T-helper 17 cell (primary cell): Measurements from ENCODE around the gene FBXO42. TPM values are rescaled to one million over a fixed set of nuclear protein-coding genes. Genes with fewer than 3 reads are reported as not detected.

Source experiments
- ATAC-seq: fragments of 150-1000 bp; cut with Tn5 transposase; 2 replicates; pipeline ENCODE4 v1.10.0; 2021; ENCODE audit warnings: mild to moderate bottlenecking, moderate library complexity
- DNase-seq, 3 donors: peaks; one replicate each; pipeline versions ENCODE4 v3.0.0 to v3.0.0-alpha.2; 2020 to 2021
- H3K9me3 ChIP-seq: one replicate; pipeline ENCODE4 v1.7.0; 2013; ENCODE audit warnings: low read length, mild to moderate bottlenecking; ENCODE audit not compliant: control insufficient read depth, poor library complexity, severe bottlenecking
- H3K27ac Mint-ChIP-seq: one replicate; pipeline ENCODE4 v1.8.0; 2022; ENCODE audit warnings: mild to moderate bottlenecking, moderate library complexity, mixed read lengths
- H3K27me3 Mint-ChIP-seq: one replicate; pipeline ENCODE4 v1.8.0; 2022; ENCODE audit warnings: mixed read lengths
- H3K36me3 Mint-ChIP-seq: one replicate; pipeline ENCODE4 v1.8.0; 2022; ENCODE audit warnings: low read depth, mixed read lengths
- H3K4me1 Mint-ChIP-seq: one replicate; pipeline ENCODE4 v1.8.0; 2022; ENCODE audit warnings: mild to moderate bottlenecking, mixed read lengths
- H3K4me3 Mint-ChIP-seq: one replicate; pipeline ENCODE4 v1.8.0; 2022; ENCODE audit warnings: mild to moderate bottlenecking, moderate library complexity, mixed read lengths
- total RNA-seq, 4 donors: library from RNA in 2 of 4; stranded (reverse) in 2 of 4; gene quantifications; one replicate each; pipeline ENCODE4 v1.2.3 and lab custom pipeline; 2022 to 2026

FBXO42 gene
- total RNA-seq, 2 donors from 2014 or later, result 17.4 to 20.5 TPM

GRCh38 chr1:16385659-16386453 lies 33.6 kb upstream of the FBXO42 start:
- H3K27me3 Mint-ChIP-seq, result no peaks in the 10 kb centered on the region
- no peaks in the 10 kb centered on the region for H3K9me3 ChIP-seq
- ATAC-seq (no peak), DNase-seq (no peak)
- H3K4me3 Mint-ChIP-seq, result peak overlapping the region; percentile 91
- H3K36me3 Mint-ChIP-seq, result peaks cover 5% of the 10 kb centered on the region
- peaks cover 56% of the 10 kb centered on the region for H3K4me1 Mint-ChIP-seq
- peak overlapping the region; percentile 93 for H3K27ac Mint-ChIP-seq

- Mint-ChIP-seq H3K4me1 (peaks cover 54% of the 10 kb centered on the region), H3K36me3 (peaks cover 5% of the 10 kb centered on the region), H3K27me3 (no peaks in the 10 kb centered on the region), H3K4me3 (no peak overlapping the region), H3K27ac (peak overlapping the region; percentile 93)
- no peaks in the 10 kb centered on the region for H3K9me3 ChIP-seq
- DNase-seq, result no peak
- no peak for ATAC-seq
These were observed 31.6 kb upstream of the FBXO42 start for GRCh38 chr1:16383888-16384287.

DNA sequence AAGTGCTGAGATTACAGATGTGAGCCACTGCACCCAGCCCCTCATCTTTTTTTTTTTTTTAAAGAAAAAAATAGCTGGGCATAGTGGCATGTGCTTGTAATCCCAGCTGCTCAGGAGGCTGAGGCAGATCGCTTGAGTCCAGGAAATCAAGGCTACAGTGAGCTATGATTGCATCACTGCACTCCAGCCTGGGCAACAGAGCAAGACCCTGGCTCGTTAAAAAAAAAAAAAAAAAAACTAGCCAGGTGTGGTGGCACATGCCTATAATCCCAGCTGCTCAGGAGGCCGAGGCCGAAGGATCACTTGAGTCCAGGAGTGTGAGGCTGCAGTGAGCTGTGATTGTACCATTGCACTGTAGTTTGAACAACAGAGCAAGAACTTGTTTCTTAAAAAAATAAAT lies 28.6 kb upstream of the FBXO42 start:
- Mint-ChIP-seq H3K4me1 (peaks cover 55% of the 10 kb centered on the region), H3K36me3 (peaks cover 5% of the 10 kb centered on the region), H3K4me3 (no peak overlapping the region), H3K27me3 (no peaks in the 10 kb centered on the region), H3K27ac (no peak overlapping the region)
- no peak for ATAC-seq
- no peaks in the 10 kb centered on the region for H3K9me3 ChIP-seq
- DNase-seq, result no peak

GRCh38 chr1:16378443-16378842 lies 26.2 kb upstream of the FBXO42 start:
- ATAC-seq, result no peak
- peak overlapping the region; percentile 77 for H3K27ac Mint-ChIP-seq
- H3K36me3 Mint-ChIP-seq, result peaks cover 2% of the 10 kb centered on the region
- H3K4me1 Mint-ChIP-seq, result peaks cover 50% of the 10 kb centered on the region
- no peak overlapping the region for H3K4me3 Mint-ChIP-seq
- no peaks in the 10 kb centered on the region for H3K27me3 Mint-ChIP-seq
- no peaks in the 10 kb centered on the region for H3K9me3 ChIP-seq
- DNase-seq, result no peak

- peak overlapping the region; percentile 54 for H3K27ac Mint-ChIP-seq
- no peaks in the 10 kb centered on the region for H3K9me3 ChIP-seq
- no peak for DNase-seq
- H3K27me3 Mint-ChIP-seq, result no peaks in the 10 kb centered on the region
- peak overlapping the region; percentile 53 for H3K4me3 Mint-ChIP-seq
- no peak for ATAC-seq
- peaks cover 5% of the 10 kb centered on the region for H3K36me3 Mint-ChIP-seq
- H3K4me1 Mint-ChIP-seq, result peaks cover 53% of the 10 kb centered on the region
These were observed 24.7 kb upstream of the FBXO42 start for GRCh38 chr1:16376971-16377370.

DNA sequence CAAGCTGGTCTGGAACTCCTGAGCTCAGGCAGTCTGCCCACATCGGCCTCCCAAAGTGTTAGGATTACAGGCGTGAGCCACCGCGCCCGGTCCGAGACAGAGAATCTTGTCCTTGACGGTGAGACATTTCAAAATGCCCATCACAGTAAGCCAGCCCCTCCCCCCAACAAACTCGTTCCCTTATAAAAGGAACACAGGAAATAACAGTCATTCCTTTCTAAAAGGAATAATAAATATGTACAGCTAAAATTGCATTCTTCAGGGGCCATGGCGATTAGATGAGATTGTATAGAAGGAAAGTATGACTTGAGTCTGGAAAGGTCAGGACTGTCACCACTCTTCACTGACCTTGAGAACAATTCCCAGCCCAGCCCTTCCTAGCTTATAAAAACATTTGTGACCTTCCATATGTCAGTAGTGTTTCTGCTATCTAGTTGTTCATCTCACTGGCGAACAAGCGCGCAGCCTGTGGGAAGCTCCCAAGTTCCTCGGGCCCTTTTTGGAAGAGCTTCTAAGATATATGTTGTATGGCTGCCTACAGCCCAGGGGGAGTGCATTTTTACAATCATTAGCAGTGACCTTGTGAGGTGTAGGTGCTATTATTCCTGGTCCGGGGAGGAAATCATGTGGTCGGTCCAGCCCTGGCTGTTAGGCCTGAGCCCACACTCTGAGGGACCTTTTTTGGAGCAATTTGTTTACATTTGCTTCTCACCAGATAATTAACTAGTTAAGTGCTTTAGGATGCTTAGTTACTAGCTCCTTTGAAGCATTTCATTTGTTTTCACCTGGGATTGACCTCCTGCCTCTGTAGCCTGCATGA lies 23.5 kb upstream of the FBXO42 start:
- ATAC-seq, result no peak
- Mint-ChIP-seq H3K4me3 (peak overlapping the region; percentile 7), H3K27me3 (no peaks in the 10 kb centered on the region), H3K36me3 (peaks cover 5% of the 10 kb centered on the region), H3K4me1 (peaks cover 60% of the 10 kb centered on the region), H3K27ac (peak overlapping the region; percentile 43)
- H3K9me3 ChIP-seq, result no peaks in the 10 kb centered on the region
- no peak for DNase-seq

GRCh38 chr1:16374266-16374665 lies 22.0 kb upstream of the FBXO42 start:
- Mint-ChIP-seq H3K27ac (peak overlapping the region; percentile 54), H3K4me3 (peak overlapping the region; percentile 60)

GRCh38 chr1:16372535-16373285 lies 20.4 kb upstream of the FBXO42 start:
- peaks cover 58% of the 10 kb centered on the region for H3K4me1 Mint-ChIP-seq

More at GRCh38 chr1:16374266-16374665, 22.0 kb upstream of the FBXO42 start:
- Mint-ChIP-seq H3K4me1 (peaks cover 58% of the 10 kb centered on the region), H3K27me3 (no peaks in the 10 kb centered on the region), H3K36me3 (peaks cover 5% of the 10 kb centered on the region)
- DNase-seq, result no peak
- no peaks in the 10 kb centered on the region for H3K9me3 ChIP-seq
- no peak for ATAC-seq

GRCh38 chr1:16371725-16372124 lies 19.4 kb upstream of the FBXO42 start:
- Mint-ChIP-seq H3K36me3 (peaks cover 5% of the 10 kb centered on the region), H3K4me1 (peaks cover 50% of the 10 kb centered on the region), H3K4me3 (peak overlapping the region; percentile 84), H3K27ac (peak overlapping the region; percentile 82), H3K27me3 (no peaks in the 10 kb centered on the region)
- H3K9me3 ChIP-seq, result no peaks in the 10 kb centered on the region
- no peak for ATAC-seq
- no peak for DNase-seq

More at GRCh38 chr1:16372535-16373285, 20.4 kb upstream of the FBXO42 start:
- Mint-ChIP-seq H3K27ac (peak overlapping the region; percentile 82), H3K36me3 (peaks cover 5% of the 10 kb centered on the region), H3K4me3 (peak overlapping the region; percentile 84), H3K27me3 (no peaks in the 10 kb centered on the region)
- no peak for ATAC-seq
- H3K9me3 ChIP-seq, result no peaks in the 10 kb centered on the region
- no peak for DNase-seq

GRCh38 chr1:16369821-16370220 lies 17.5 kb upstream of the FBXO42 start:
- H3K4me3 Mint-ChIP-seq, result no peak overlapping the region

DNA sequence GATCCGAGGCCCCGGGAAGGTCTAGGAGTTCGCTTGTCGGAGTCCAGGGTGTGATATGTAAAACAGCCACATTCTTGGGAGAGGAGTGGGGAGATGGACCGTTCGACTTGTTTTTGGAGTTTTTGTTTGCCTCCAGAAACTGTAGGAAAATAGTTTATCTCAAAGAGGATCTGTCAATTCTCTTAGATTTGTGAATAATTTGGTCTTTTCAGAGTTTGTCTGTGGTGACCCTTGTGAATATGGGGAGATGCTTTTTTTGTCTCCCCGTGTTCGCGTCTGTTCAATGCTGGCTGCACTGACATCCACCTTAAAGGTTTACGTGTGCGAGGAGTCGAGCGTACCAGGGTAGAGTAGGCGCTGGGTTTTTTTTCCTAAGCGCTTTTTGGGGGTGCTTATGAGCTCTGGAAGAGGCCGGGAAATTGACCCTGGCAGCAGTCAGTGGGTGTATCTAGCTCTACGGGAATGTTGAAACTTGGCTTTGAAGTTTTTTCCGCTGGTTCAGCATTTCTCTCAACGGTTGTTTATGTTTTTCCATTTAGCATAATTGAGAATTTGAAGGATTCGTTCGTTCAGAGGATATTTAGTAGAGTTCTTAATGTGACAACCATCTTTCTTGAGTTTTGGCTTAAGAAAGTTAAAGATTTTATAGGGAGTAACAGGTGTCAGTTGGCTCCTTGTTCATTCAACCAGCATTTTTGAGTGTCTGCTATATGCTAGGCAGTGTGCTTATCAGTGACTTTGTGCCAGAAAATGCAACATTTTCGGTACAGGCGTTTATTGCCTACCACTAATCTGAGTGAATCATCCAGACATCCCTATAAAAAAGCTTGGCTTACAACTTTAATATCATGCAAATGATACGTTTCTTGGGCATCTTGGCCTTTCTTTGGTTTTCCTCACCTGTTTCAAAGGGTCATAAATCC lies 15.9 kb upstream of the FBXO42 start:
- no peak for ATAC-seq

More at GRCh38 chr1:16369821-16370220, 17.5 kb upstream of the FBXO42 start:
- H3K9me3 ChIP-seq, result no peaks in the 10 kb centered on the region
- Mint-ChIP-seq H3K36me3 (peaks cover 5% of the 10 kb centered on the region), H3K27ac (peak overlapping the region; percentile 73), H3K27me3 (no peaks in the 10 kb centered on the region), H3K4me1 (peaks cover 42% of the 10 kb centered on the region)
- ATAC-seq (no peak), DNase-seq (no peak)

More for the DNA sequence above, 15.9 kb upstream of the FBXO42 start:
- Mint-ChIP-seq H3K4me1 (peaks cover 32% of the 10 kb centered on the region), H3K27me3 (no peaks in the 10 kb centered on the region), H3K27ac (peak overlapping the region; percentile 98), H3K36me3 (peaks cover 5% of the 10 kb centered on the region), H3K4me3 (peak overlapping the region; percentile 97)
- H3K9me3 ChIP-seq, result no peaks in the 10 kb centered on the region
- DNase-seq, result no peak
